A172 (cell line): ENCODE results near the gene PCDHB14. TPM values are rescaled to one million over a fixed set of nuclear protein-coding genes. Genes with fewer than 3 reads are reported as not detected.
"Not testable (repeated sequence)": the region's sequence is repeated elsewhere in the genome, so short reads cannot be mapped to it uniquely, and the experiment has no call there.

Source experiments
- DNase-seq: peaks from one replicate; pipeline ENCODE4 v3.0.0-alpha.2; 2015; ENCODE audit warnings: low spot score
- total RNA-seq: library from RNA; depleted of rRNA; stranded (reverse); fragments of >200 nt; shearing (Covaris generic); gene quantifications from 2 replicates; pipeline ENCODE4 v1.2.3, GENCODE V29; 2014

Gene PCDHB14
- total RNA-seq, 1 experiment from 2014 or later, result 18.2 TPM

DNA sequence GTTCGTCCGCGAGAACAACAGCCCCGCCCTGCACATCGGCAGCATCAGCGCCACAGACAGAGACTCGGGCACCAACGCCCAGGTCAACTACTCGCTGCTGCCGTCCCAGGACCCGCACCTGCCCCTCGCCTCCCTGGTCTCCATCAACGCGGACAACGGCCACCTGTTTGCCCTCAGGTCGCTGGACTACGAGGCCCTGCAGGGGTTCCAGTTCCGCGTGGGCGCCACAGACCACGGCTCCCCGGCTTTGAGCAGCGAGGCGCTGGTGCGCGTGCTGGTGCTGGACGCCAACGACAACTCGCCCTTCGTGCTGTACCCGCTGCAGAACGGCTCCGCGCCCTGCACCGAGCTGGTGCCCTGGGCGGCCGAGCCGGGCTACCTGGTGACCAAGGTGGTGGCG is 12.9 kb upstream of the PCDHB14 start:
- not testable (repeated sequence) for DNase-seq

DNA sequence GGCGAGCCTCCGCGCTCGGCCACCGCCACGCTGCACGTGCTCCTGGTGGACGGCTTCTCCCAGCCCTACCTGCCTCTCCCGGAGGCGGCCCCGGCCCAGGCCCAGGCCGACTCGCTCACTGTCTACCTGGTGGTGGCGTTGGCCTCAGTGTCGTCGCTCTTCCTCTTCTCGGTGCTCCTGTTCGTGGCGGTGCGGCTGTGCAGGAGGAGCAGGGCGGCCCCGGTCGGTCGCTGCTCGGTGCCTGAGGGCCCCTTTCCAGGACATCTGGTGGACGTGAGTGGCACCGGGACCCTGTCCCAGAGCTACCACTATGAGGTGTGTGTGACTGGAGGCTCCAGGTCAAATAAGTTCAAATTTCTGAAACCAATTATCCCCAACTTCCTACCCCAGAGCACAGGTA is 12.3 kb upstream of the PCDHB14 start:
- DNase-seq, result not testable (repeated sequence)

DNA sequence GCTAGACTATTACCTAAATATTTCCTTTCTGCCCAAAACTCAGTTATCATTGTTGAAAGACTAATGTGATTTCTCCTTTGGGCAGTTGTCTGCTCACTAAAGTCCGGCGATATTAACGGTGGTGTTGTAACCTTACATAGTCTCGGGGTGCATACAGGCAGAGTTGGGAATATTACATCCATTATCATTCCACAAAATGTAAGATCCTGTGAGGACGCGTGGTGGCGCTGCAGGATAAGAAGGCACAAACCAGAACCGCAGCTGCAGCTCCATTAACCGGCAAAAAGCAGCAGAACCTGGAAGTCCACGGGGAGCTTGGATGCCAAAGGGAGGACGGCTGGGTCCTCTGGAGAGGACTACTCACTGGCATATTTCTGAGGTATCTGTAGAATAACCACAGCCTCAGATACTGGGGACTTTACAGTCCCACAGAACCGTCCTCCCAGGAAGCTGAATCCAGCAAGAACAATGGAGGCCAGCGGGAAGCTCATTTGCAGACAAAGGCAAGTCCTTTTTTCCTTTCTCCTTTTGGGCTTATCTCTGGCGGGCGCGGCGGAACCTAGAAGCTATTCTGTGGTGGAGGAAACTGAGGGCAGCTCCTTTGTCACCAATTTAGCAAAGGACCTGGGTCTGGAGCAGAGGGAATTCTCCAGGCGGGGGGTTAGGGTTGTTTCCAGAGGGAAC is 9.3 kb upstream of the PCDHB14 start, which contains the start of gene PCDHB13:
Gene PCDHB13 (plus strand): TSS at position 264 of the 684 bp plus-strand sequence. CDS start 205 bp downstream, at position 469.
- DNase-seq, result not testable (repeated sequence)

DNA sequence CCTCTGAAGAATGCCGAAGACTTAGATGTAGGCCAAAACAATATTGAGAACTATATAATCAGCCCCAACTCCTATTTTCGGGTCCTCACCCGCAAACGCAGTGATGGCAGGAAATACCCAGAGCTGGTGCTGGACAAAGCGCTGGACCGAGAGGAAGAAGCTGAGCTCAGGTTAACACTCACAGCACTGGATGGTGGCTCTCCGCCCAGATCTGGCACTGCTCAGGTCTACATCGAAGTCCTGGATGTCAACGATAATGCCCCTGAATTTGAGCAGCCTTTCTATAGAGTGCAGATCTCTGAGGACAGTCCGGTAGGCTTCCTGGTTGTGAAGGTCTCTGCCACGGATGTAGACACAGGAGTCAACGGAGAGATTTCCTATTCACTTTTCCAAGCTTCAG is 8.6 kb upstream of the PCDHB14 start:
- not testable (repeated sequence) for DNase-seq

DNA sequence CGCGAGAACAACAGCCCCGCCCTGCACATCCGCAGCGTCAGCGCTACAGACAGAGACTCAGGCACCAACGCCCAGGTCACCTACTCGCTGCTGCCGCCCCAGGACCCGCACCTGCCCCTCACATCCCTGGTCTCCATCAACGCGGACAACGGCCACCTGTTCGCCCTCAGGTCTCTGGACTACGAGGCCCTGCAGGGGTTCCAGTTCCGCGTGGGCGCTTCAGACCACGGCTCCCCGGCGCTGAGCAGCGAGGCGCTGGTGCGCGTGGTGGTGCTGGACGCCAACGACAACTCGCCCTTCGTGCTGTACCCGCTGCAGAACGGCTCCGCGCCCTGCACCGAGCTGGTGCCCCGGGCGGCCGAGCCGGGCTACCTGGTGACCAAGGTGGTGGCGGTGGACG is 7.6 kb upstream of the PCDHB14 start:
- DNase-seq, result not testable (repeated sequence)

DNA sequence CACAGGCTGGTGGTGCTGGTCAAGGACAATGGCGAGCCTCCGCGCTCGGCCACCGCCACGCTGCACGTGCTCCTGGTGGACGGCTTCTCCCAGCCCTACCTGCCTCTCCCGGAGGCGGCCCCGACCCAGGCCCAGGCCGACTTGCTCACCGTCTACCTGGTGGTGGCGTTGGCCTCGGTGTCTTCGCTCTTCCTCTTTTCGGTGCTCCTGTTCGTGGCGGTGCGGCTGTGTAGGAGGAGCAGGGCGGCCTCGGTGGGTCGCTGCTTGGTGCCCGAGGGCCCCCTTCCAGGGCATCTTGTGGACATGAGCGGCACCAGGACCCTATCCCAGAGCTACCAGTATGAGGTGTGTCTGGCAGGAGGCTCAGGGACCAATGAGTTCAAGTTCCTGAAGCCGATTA is 7.1 kb upstream of the PCDHB14 start:
- DNase-seq, result not testable (repeated sequence)

DNA sequence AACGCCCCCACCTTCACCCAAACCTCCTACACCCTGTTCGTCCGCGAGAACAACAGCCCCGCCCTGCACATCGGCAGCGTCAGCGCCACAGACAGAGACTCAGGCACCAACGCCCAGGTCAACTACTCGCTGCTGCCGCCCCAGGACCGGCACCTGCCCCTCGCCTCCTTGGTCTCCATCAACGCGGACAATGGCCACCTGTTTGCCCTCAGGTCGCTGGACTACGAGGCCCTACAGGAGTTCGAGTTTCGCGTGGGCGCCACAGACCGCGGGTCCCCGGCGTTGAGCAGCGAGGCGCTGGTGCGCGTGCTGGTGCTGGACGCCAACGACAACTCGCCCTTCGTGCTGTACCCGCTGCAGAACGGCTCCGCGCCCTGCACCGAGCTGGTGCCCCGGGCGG is 1.7 kb downstream of the PCDHB14 start:
- DNase-seq, result not testable (repeated sequence)

DNA sequence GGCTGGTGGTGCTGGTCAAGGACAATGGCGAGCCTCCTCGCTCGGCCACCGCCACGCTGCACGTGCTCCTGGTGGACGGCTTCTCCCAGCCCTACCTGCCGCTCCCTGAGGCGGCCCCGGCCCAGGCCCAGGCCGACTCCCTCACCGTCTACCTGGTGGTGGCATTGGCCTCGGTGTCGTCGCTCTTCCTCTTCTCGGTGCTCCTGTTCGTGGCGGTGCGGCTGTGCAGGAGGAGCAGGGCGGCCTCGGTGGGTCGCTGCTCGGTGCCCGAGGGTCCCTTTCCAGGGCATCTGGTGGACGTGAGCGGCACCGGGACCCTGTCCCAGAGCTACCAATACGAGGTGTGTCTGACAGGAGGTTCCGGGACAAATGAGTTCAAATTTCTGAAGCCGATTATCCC is 2.3 kb downstream of the PCDHB14 start:
- DNase-seq, result not testable (repeated sequence)

DNA sequence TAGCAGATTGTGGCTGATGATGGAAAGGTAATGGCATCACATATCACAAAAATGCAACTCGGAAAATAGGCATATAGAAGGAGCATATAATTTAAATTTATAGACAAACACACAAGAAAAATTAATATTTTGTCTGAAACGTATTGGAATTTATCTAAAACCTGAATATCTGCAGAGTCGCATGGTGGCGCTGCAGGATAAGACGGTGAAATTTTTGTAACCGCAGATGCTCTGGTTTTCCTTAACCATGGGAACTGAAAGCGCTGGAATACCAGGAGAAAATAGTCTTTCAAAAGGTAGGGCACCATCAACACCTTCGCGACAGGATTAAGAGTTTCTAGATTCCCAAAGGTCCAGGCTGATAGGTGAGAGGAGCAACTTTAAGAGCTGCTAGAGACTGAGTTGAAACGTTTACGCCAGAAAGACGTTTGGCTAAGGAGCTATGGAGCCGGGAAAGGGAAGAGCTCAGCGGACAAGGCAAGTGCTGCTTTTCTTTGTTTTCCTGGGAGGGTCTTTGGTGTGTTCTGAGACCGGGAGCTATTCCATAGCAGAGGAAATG is 11.0 kb downstream of the PCDHB14 start:
- DNase-seq, result no peak

DNA sequence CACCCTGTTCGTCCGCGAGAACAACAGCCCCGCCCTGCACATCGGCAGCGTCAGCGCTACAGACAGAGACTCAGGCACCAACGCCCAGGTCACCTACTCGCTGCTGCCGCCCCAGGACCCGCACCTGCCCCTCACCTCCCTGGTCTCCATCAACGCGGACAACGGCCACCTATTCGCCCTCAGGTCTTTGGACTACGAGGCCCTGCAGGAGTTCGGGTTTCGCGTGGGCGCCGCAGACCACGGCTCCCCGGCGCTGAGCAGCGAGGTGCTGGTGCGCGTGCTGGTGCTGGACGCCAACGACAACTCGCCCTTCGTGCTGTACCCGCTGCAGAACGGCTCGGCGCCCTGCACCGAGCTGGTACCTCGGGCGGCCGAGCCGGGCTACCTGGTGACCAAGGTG is 12.8 kb downstream of the PCDHB14 start:
- not testable (repeated sequence) for DNase-seq

DNA sequence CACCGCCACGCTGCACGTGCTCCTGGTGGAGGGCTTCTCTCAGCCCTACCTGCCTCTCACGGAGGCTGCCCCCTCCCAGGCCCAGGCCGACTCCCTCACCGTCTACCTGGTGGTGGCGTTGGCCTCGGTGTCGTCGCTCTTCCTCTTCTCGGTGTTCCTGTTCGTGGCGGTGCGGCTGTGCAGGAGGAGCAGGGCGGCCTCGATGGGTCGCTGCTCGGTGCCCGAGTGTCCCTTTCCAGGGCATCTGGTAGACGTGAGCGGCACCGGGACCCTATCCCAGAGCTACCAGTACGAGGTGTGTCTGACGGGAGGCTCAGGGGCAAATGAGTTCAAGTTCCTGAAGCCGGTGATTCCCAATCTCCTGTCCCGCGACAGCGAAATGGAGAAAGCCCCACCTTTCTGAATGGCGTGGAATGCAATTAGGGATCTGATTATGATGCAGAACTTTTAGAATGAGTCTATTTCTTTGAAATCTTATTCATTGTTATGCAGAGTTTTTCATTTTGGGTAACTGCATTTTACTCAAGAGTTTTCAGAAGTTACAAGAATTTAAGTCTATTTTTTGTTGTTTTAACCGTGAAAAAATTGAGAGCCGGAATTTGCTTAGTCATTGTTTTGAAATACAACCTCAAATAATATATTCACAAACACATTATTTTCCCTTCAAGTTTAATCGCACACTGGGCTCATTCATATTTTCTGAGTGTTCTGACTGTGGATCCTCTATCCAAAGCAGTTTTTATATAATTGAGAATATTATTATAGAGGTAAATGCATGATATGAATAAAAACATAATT is 13.6 kb downstream of the PCDHB14 start:
- no peak for DNase-seq

DNA sequence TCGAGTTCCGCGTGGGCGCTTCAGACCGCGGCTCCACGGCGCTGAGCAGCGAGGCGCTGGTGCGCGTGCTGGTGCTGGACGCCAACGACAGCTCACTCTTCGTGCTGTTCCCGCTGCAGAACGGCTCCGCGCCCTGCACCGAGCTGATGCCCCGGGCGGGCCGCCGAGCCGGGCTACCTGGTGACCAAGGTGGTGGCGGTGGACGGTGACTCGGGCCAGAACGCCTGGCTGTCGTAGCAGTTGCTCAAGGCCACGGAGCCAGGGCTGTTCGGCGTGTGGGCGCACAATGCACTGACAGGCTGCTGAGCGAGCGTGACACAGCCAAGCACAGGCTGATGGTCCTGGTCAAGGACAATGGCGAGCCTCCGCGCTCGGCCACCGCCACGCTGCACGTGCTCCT is 18.4 kb downstream of the PCDHB14 start:
- DNase-seq, result no peak

DNA sequence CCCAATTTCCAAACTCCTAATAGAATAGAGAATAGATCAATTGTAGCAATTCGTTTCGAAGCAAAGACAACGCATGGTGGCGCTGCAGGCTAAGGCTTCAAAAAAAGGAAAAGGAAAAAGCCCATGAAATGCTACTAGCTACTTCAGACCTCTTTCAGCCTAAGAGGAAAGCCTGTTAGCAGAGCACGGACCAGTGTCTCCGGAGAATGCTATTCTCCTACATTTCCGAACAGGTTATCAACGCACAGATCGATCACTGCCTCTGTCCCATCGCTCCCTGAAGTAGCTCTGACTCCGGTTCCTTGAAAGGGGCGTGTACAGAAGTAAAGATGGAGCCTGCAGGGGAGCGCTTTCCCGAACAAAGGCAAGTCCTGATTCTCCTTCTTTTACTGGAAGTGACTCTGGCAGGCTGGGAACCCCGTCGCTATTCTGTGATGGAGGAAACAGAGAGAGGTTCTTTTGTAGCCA is 22.1 kb downstream of the PCDHB14 start, which contains the start of gene PCDHB15:
Gene PCDHB15 (plus strand): TSS at position 146 of the 468 bp plus-strand sequence. CDS start 184 bp downstream, at position 330.
- no peak for DNase-seq

DNA sequence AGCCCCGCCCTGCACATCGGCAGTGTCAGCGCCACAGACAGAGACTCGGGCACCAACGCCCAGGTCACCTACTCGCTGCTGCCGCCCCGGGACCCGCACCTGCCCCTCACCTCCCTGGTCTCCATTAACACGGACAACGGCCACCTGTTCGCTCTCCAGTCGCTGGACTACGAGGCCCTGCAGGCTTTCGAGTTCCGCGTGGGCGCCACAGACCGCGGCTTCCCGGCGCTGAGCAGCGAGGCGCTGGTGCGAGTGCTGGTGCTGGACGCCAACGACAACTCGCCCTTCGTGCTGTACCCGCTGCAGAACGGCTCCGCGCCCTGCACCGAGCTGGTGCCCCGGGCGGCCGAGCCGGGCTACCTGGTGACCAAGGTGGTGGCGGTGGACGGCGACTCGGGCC is 23.8 kb downstream of the PCDHB14 start:
- not testable (repeated sequence) for DNase-seq

DNA sequence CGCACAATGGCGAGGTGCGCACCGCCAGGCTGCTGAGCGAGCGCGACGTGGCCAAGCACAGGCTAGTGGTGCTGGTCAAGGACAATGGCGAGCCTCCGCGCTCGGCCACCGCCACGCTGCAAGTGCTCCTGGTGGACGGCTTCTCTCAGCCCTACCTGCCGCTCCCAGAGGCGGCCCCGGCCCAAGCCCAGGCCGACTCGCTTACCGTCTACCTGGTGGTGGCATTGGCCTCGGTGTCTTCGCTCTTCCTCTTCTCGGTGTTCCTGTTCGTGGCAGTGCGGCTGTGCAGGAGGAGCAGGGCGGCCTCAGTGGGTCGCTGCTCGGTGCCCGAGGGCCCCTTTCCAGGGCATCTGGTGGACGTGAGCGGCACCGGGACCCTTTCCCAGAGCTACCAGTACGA is 24.3 kb downstream of the PCDHB14 start:
- DNase-seq, result not testable (repeated sequence)

DNA sequence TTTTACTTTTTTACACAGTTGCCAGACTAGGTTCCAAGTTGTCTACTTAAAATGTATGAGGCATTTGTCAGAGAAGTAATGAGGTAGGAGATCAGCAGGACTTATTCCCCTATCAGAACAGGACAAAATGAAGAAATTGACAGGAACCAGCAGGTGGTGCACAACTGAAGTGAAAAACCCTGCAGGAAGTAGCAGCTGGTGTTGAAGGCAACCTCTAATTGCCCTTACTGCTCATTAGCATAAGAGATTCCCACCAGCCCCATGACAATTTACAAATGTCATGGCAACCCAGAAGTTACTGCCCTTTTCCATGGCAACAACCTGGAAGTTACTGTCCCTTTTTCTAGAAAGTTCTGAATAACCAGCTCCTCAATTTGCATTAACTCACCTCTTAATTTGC is 27.4 kb downstream of the PCDHB14 start:
- DNase-seq, result no peak

DNA sequence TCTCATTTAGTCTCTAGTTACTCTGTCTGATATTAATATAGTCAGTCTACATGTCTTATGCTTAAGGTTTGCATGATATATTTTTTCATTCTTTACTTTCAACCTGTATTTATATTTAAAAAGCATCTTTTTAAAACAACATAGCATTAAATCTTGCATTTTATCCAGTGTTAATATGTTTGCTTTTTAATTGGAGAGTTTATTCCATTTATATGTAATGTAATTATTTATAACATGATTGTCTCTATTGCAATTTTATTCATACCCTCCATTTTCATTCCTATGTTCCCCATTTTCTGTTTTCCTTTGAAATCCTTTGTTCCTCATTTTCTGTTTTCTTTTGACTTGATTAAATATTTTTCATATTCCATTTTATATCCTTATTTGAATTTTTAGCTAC is 35.3 kb downstream of the PCDHB14 start:
- DNase-seq, result no peak

DNA sequence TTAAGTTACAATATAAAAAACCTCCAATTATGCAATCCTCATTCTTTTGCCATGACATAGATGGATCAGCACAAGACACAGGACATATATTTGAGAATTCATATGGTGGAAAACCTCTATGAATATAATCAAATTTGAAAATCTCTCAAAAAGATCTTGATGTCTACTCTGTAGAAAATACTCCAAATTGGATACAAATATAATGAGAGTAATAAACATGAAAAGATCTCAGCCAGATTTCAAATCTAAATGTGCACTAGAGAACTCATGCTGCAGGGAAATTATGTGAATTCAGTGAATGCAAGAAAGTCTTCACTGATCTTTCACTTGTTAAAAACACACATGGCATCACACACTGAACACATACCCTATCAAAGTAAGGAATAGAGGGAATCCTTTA is 35.8 kb downstream of the PCDHB14 start:
- DNase-seq, result no peak

DNA sequence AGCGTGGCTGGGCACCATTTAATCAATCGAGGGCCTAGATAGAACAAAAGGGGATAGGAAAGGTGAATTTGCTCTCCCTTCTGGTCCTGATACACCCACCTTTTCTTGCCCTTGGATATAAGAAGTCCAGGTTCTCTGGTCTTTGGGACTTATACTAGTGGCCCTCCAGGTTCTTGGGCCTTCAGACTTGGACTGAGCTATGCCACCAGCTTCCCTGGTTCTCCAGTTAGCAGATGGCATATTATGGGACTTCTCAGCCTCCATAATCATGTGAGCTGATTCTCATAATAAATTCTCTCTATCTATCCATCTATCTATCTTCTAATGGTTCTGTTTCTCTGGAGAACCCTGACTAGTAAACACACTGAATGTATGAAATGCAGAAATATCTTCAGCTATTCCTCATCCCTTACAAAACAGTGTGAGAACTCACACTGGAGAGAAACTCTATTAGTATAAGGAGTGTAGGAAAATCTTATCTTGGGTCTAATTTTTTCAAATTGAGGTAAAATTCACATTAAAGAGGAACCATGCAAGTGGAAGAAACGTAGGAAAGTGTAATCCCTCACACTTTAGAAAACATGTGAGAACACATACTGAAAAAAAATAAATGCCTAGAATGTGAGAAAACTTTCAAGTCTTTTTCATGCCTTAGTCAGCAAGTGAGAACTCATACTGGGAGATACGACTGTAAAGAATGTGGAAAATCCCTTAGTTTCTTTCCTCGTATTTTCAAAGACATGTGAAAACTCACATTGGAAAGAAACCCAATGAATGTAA is 37.5 kb downstream of the PCDHB14 start:
- no peak for DNase-seq

DNA sequence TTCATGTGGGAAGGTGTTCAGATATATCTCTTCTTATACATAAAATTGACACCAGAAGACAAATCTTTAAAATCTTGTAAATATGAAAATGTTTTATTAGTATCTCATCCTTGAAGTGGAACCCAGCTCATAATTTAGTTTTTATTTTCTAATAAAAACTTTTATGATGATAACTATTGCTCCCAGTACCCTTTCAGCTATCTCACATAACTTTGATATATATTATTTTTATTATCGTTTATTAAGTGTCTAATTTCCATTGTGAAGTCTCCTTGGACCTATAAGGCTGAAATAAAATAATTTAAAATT is 38.0 kb downstream of the PCDHB14 start:
- no peak for DNase-seq

DNA sequence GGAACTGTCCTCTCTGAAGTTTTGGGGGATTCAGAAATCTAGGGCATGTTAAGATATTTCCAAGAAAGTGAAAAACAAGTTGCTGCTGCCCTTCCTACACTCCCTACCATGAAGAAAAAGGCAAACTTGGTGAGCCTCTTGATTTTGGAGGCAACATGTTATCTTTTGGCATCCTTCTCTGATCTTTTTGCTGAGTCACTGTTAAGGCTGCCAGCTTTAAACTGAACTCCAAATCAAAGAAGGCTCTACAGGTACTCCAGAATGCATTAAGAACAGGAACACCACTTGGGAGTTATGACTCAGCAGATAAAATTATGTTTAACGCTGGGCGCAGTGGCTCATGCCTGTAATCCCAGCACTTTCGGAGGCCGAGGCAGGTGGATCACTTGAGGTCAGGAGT is 46.1 kb downstream of the PCDHB14 start:
- DNase-seq, result no peak

DNA sequence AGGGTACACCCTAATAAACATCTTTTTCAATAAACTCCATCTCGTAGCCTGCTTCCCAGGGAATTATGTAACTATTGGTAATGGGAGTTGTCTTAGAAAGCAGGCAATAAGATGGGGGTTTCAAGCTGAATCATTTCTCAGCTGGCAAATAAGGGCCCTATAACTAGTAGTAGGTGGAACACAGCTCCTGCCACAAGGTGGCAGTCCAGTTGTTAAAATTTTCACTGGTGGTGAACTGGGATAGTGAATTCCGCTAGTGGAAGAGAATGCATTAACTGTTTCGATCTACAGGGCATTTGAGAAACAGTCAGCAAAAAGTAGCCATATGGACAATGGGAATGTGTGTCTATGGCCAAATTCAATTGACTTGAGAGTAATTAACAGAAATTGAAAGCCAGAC is 49.8 kb downstream of the PCDHB14 start:
- DNase-seq, result no peak
